ENCODE results near the gene WNT6. TPM values are rescaled to one million over a fixed set of nuclear protein-coding genes. Genes with fewer than 3 reads are reported as not detected.
"Not testable (repeated sequence)": the region's sequence is repeated elsewhere in the genome, so short reads cannot be mapped to it uniquely, and the experiment has no call there.

Gene WNT6
- polyA plus RNA-seq, 10 donors: 0.23 to 5.2 (median 1.5) TPM; not detected in 6

DNA sequence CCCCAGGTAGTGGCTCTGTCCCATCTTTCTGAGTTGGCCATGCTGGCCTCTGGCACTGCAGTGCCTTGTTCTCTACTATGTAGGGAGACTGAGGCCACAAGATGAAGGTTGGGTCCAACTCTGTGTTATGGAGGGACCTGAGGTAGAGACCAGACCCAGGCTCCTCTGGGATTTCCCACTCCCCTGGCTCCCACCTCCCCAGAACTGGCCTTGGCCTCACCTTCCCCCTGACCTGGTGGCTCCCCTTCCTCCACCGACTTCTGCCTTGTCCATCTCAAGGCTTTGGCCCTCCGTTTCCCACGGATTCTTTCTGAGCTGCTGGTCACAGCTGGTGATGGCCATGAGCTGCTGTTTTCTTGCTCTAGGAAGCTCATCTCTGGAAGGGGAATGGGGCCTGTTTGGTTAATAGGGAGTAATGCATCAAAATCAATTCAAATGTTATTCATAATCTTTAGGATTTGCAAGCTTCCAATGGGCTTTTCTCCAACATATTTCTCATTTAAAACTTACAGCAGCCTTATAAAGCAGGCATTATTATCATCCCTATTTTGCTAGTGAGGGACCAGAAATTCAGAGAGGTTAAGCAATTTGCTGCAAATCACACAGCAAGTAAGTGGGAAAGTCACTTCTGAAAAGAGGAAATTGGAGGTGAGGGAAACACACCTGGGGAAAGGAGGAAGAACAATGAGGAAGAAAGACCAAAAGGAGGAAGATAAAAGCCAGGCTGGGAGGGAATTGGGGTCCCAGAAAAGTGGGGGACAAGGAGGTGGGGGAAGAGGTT lies 28.9 kb upstream of the WNT6 start:
- no peak for DNase-seq

DNA sequence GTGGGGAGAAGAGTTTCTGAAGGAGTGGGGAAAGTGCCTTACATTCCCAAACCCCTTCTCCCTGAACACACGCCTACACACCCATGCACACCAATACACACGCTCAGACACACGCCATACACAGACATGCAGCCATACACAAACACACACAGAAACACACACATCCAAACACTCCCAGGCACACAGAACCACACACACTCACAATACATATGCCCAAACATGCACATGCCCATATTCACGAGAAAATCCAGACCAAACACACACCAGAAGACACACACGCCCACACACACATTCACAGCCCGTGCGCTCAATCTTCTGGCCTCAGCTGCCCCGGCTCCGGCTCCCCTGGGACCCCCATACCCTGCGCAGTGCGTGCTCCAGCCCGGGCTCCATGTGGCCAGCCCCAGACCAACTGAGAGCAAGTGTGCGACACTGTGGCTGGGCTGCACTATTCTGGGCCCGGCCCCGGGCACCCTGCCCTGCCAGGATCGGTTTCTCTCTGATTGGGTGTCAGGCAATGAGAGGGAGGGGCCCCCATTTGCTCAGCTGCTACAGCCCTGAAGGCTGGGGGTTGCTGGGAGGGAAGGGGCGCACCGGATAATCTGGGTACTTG lies 28.1 kb upstream of the WNT6 start, which contains the start of gene PRKAG3:
PRKAG3 (minus strand) TSS at position 426 of the 613 bp plus-strand sequence.
- peak; percentile 47 to 70 (median 69) for DNase-seq

DNA sequence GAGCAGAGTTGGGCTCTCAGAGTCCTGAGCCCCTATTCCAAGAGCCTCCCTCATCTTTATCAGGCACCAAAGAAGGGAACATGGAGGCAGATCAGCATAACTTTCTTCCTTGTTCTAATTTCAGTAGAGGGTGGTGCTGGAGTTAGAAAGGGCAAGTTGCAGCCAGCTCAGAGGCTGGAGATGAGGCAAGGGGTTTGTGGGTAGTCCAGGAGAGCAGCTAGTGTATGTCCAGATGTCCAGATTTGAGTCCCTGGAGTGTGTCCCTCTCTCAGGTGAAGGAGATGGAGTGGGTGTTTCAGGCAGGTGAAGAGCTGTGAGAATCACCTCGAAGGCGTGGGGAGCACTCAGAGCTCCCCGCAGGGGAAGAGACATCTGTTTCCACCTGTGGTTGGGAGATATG lies 27.5 kb upstream of the WNT6 start:
- peak in 1 of 3 donors; percentile 24 for DNase-seq

DNA sequence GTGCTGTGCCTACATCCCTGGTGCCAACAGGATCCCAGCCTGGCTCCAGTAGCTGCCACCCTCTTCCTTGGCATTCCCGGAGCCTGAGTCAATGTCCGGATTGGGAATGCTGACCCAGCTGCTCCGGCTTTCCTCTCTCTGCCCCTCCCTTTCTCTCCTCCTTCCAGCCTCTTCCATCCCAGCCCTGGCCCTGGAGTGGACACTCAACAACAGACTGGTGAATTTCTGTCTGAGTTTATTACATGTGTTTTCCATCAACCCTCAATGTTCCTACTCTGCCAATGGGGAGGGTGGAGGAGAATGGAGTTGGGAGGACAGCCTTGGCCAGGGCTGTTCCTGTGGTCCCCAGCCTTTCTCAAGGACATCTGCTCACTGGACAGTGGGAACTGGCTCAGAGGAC lies 27.1 kb upstream of the WNT6 start:
- peak; percentile 59 to 69 (median 66) for DNase-seq

DNA sequence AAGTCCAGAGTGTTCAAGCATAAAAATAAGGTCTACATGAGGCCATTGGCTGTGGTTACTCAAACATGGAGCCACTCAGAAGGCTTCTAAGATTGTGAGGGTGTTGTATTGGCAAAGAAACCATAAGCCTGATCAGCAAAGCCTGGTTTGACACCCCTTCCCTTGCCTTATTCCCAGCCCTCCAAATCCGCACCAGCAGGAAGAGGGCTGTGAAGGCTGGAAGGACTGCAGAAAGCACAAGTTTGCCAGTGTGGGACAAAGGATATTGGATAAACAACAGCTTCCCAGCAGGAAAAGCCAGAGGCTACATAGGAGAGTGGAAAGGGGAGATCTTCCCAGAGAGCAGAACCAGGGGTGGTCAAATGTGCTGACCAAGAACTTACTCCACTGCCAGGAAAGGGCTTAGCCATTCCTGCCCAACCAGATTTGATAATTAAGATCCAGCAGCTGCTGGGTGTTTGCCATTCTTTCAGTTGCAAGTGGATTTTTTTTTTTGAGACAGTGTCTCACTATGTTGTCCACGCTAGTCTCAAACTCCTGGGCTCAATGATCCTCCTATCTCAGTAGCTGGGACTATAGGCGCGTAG lies 26.5 kb upstream of the WNT6 start:
- peak in 2 of 3 donors; percentile 41 to 43 for DNase-seq

DNA sequence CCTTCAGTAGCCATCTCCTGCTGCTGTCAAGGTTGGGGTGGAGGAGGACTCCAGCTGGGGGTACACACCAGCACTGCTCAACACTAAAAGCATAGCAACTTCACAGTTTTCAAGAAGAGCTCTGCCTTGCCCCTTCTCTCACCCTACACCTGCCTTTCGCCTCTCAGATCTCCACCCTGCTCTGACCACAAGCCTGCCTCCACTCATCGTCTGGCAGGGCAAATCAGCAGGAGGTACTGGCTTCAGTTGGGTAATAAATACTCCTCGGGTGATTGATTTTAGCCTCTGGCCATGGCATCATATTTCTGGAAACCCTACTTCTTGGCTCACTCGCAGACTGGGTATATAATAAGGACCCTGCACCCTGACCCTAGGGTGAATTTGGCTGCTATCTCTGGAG lies 24.9 kb upstream of the WNT6 start:
- DNase-seq: no peak

DNA sequence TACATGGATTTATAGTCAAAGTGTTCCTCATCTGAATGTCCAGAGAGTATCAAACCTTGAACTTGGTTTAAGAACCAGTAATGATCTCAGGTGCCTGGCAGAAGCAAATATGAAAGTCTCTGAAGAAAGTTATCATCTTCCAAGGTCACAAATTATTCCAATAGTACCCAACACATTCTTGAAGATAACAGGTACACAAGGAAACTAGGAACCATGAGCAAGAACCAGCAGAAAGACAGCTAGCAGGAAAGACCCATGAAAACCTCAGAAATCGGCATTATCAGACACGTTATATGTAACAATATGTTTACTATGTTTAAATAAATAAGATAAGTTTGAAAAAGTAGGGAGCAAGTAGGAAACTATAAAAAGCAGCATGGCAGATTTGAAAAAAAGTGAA lies 22.1 kb upstream of the WNT6 start:
- no peak for DNase-seq

DNA sequence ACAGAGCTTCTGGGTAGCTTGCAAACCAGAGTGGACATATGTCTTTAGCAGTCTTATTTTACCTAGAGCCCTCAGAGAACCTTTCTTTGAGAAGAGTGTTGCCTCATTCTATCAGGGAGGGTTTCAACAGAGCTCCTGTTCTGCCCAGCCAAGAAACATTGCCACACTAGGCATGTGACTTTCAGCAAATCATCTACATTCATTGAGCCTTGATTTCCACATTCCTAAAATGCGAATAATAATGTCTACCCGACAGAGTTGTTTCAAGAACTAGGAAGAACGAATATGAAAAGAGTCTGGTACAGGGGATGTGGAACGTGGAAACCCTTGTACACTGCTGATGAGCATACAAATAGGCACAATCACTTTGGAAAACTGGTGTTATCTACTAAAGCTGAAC lies 20.2 kb upstream of the WNT6 start:
- no peak for DNase-seq

DNA sequence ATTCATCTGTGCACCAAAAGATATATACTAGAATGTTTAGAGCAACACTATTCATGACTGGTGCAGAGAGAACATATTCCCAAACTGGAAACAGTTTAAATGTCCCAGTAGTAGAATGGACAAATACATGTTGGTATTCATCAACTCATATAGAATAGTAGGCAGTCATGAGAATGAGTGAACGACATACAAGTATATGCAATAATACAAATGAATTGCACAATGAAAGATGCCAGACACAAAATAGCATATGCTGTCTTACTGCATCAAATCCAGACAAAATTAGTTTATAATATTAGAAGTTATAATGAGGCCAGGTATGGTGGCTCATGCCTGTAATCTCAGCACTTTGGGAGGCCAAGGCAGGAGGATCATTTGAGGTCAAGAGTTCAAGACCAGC lies 19.7 kb upstream of the WNT6 start:
- DNase-seq: no peak

DNA sequence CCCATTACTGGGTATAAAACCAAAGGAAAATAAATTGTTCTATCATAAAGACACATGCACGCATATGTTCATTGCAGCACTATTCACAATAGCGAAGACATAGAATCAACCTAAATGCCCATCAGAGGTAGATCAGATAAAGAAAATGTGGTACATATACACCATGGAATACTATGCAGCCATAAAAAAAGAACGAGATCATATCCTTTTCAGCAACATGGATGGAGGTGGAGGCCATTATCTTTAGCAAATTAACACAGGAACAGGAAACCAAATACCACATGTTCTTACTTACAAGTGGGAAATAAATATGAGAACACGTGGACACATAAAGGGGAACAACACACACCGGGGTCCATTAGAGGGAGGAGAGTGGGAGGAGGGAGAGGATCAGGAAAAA lies 15.3 kb upstream of the WNT6 start:
- not testable (repeated sequence) for DNase-seq

DNA sequence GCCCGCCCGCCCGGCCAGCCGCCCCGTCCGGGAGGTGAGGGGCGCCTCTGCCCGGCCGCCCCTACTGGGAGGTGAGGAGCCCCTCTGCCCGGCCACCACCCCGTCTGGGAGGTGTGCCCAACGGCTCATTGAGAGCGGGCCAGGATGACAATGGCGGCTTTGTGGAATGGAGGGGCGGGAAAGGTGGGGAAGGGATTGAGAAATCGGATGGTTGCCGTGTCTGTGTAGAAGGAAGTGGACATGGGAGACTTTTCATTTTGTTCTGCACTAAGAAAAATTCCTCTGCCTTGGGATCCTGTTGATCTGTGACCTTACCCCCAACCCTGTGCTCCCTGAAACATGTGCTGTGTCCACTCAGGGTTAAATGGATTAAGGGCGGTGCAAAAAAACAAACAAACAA lies 12.6 kb upstream of the WNT6 start:
- not testable (repeated sequence) for DNase-seq

DNA sequence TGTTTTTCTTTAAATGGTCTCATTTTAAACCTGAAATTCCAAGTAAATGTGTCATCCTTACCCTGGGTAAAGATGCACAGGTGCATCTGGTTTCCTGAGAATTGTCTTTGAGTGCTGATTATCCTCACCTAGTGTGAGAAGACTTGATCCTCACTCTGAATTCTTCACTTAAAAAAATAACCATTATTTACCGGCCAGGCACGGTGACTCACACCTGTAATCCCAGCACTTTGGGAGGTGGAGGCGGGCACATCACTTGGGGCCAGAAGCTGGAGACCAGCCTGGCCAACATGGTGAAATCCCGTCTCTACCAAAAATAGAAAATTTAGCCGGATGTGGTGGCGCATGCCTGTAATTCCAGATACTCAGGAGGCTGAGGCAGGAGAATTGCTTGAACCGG lies 9.9 kb upstream of the WNT6 start:
- DNase-seq: no peak

DNA sequence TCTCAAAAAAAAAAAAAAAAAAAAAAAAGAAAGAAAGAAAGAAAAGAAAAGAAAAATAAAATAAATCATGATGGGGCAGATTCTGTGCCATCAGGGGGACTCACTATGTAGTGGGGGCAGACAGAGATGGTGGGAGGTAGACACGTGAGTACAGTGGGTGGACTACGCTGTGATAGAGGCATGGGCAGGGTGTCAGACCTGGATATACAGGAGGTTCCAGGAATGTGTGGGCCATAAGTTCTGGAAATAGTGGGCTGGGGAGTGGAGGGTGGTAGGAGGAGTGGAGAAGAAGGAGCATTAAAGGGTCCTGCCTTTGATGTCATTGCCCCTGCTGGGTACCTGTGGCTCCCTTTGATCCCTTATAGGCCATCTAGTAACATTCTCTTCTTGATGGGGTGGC lies 8.8 kb upstream of the WNT6 start:
- no peak for DNase-seq

DNA sequence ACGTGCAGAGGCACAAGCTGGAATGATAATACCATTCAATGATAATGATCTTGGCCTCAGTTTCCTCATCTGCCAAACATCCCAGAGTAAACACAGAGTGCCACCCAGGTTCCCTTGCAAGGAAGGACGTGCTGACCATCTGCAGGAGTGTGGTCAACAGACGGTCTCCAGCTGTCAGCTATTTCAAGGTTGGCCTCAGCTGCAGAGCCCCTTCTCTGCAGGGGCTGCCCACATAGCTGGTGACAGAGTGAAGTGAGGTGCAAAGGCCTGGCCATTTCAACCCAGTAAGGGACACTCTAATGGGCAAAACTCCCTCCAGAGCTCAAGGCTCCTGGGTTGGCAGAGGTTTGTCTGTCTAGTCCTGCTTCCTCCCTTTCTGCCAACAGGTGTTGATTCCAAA lies 8.3 kb upstream of the WNT6 start:
- DNase-seq: no peak

DNA sequence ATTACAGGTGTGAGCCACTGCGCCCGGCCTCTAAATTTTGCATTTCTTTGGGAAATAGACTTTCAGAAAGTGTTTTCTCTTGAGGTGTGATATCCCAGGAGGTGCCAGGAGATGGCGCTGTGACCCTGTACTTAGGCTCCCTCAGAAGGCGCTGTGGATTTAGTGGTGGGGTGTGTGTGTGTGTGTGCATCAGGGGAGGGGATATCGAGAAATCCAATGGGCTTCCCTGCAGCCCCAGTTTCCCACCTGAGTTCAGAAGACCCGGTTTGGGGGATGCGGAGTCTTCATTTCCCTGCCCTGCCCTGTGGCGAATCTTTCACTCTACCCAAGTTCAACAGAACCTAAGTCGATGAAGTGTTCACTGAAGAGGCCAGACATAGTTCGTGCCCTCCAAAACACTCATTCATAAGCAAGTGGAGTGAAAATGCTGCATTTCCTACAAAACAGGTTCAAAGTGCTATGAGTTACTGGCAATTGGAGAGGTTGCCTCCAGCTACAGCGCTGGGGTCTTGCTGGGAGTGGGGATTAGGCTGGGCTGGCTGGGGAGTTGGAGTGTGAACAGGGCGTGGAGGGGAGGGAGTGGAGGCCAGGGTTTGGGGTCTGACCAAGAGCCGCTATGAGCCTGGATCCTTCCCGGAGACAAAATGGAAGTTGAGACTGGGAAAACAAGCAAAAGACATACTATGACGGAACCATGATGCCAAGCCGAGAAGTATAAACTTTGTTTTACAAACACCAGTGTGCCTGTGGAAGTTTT lies 6.5 kb upstream of the WNT6 start:
- DNase-seq: peak in 1 of 3 donors; percentile 57

DNA sequence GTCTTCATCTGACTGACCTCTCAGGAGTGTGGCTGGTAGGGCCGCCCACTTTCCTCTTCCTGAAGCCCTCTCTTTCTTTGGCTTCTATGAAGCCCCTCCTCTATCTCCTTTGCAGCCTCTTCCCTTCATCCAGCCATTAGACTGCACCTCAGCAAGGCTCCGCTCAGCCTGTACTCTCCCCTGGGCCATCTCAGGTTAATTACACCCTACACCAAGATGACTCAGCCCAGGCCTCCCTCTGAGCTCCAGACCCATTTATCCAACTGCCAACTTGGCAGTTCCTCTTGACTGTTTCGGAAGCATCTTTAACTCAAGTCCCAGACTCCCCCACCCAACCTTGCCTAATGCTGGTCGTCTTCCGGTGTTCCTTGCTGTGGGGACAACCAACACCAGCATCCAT lies 5.8 kb upstream of the WNT6 start:
- no peak for DNase-seq

DNA sequence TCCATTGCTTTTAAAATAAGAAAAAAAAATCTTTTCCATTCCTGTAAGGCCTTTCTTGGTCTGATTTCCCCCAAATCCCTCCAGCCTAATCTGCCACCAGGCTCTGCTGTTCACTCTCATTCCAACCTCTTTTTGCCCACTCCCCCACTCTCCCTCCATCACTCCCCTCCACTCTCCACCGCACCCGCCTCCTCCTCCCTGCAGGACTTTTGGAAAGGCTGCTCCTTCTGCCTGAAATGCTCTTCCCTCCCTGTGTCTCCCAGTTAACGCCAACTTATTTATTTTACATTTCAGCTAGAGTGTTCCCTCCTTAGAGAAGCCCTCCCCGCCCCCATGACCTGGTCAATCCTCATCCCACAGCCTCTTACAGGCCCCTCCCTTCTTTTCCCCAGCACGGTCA lies 4.7 kb upstream of the WNT6 start:
- DNase-seq: no peak

DNA sequence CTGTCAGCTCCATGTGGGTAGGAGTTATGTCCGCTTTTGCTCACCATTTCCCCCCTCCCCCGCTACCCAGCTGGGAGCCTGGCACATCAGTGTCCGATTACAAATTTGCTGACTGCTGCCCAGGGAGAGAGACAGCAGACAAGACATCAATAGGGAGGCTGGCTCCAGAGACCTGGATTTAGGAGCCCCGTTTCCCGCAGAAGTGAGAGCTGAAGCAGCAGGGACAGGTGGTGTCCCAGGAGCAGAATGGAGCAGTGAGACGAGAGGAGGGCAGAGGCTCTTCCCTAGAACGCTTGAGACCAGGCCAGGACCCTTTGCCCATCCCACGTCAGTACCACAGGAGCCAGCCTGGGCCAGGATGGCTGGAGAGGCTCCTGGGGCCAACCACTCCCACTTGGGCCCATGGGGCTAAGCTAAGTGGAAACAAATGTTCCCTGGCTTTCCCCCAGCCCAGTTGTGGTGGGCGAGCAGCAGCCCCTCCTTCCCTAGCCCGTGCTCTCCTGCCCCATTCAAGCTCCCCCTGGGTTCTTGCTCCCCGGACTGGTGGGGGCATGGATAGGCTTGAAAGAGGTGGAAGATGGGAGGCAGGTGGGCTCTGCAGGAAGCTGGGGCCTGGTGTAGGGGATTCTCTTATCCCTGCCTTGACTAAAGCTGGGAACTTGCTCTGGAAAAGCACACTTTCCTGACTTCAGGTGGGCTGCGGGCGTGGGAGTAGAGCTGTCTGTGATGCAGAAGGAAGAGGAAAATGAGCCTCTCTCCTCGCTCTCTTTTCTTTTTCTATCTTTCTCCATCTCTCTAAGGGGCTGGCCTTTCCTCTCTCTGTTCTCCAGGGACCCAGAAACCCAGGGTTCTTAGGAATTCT lies 4.1 kb upstream of the WNT6 start:
- no peak for DNase-seq

DNA sequence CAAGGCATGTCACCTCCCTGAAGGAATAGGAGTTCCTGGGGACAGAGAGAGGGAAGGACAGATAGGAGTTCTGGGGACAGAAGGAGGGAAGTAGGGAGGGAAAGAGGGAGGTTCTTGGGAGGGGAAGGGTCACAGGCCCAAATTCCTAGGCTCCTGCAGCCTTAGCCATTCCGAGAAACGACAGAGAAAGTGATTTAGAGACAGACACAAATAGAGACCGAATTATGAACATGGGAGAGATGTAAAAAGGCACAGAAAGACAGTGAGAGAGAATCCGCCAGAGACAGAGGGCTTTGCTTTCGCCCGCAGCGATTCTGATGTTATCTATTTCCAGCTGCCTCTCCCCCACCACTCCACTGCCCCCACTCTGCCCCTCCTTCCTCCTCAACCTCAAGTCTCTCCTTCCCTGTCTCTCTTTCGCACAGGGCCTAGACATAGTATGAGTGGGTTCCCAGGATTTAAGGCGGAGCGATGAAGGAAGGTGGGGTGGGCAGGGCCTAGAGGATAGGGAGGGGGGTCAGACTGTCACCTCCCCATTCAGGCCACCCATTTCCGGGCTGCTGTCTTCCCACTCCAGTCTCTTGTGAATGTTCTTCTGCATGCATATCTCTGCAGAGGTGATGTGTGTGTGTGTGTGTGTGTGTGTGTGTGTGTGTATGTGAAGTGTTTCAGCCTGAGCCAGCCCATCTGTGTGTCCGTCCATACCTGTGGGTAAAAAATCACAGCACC lies 3.3 kb upstream of the WNT6 start:
- DNase-seq: no peak

DNA sequence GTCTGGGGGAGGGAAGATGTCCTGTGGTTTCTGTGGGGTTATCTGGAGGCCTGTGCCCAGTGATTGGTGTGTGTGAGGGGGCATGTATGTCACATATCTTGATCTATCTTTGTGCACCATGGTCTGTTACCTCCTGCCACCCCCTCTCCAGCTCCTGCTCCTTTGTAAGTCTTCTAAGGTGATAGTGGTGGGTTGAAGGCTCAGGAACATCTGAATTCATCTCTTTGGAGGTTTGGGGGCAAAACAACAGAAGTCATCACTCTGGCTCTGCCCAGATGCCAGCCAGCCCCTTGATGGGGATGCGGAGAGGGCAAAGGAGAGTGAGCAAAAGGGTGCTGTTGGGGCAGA lies 2.7 kb upstream of the WNT6 start:
- DNase-seq: no peak
